Measurements from ENCODE around the gene PLA2G1B.

Gene PLA2G1B

DNA sequence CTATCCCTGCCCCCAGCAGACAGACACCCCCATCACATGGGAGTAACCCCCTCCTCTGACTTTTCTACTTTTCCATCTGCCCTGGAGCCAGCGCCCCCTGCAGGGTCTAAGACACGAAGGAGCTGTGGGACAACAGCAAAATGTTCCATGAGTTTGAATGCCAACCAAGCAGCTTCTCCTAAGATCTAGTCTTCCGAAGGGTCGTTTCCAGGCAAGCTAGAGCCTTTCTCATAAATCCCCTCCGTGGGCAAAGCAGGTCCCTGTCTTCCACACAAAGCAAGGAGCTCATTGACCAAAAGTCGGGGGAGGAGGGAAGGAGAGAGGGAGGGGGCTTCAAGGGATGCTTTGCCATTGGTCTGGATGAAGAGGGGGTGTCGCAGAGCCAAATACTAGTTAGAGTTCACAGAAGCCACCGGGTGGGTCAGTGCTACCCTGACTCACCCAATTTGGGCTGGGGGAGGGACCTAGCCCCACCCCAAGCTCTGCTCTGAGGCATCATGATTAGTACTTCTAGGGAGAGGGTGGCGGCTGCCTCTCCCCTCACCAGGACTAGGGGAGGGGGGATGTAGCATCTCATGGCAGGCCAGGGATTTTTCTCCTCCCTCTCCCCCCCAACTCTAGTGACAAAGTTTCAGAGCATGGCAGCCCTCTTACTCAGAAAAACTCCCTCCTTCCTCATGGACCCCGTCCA, 39.8 kb upstream of the PLA2G1B start:
- peaks cover 21% of the 10 kb centered on the region for H3K4me1 ChIP-seq (ENCODE audit: control insufficient read depth, insufficient read depth, low read length)
- H3K4me3 ChIP-seq (ENCODE audit: low read length in 2 of 2) = peak overlapping the region in 1 of 2 donors; percentile 64
- no peak overlapping the region for H3K27ac ChIP-seq (ENCODE audit: low read length)
- H3K27me3 ChIP-seq (ENCODE audit: control insufficient read depth in 1 of 2, insufficient read depth in 2 of 2, low read length in 2 of 2) = peaks cover 22 to 32% of the 10 kb centered on the region in 2 donors
- H3K9me3 ChIP-seq (ENCODE audit: control insufficient read depth in 2 of 2, low read length in 2 of 2) = no peaks in the 10 kb centered on the region
- no peak overlapping the region for H3K9ac ChIP-seq (ENCODE audit: low read length in 2 of 2)
- peaks cover 0 to 2% of the 10 kb centered on the region in 2 donors for H3K36me3 ChIP-seq (ENCODE audit: control insufficient read depth in 2 of 2, insufficient read depth in 2 of 2, low read length in 2 of 2)

DNA sequence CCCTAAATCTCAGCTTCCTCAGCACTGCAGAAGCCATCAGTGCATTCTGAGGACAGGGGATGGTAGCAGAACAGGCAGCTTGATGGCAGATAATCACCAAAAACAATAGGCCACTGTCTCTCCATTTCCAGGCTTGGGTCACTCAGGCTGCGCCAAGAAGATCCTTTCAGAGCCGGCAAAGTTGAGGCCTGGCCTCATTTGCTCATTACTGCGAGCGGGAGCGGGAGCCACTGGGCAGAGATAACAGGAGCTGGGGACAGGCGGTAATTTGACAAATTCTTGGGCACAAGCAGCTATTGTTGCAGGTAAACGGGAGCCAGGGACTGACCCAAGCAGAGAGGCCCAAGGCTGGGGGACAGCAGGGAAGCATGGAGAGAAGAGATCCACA, 39.3 kb upstream of the PLA2G1B start:
- Histone ChIP-seq H3K9ac (ENCODE audit: low read length in 2 of 2) (no peak overlapping the region), H3K9me3 (ENCODE audit: control insufficient read depth in 2 of 2, low read length in 2 of 2) (no peaks in the 10 kb centered on the region), H3K36me3 (ENCODE audit: control insufficient read depth in 2 of 2, insufficient read depth in 2 of 2, low read length in 2 of 2) (peaks cover 0 to 2% of the 10 kb centered on the region in 2 donors), H3K4me1 (ENCODE audit: control insufficient read depth, insufficient read depth, low read length) (peaks cover 26% of the 10 kb centered on the region), H3K27ac (ENCODE audit: low read length) (no peak overlapping the region), H3K4me3 (ENCODE audit: low read length in 2 of 2) (no peak overlapping the region), H3K27me3 (ENCODE audit: control insufficient read depth in 1 of 2, insufficient read depth in 2 of 2, low read length in 2 of 2) (peaks cover 22 to 28% of the 10 kb centered on the region in 2 donors)

GRCh38 chr12:120366341-120366705, 38.7 kb upstream of the PLA2G1B start:
- Histone ChIP-seq H3K36me3 (ENCODE audit: control insufficient read depth in 2 of 2, insufficient read depth in 2 of 2, low read length in 2 of 2) (peaks cover 0 to 2% of the 10 kb centered on the region in 2 donors), H3K4me3 (ENCODE audit: low read length in 2 of 2) (no peak overlapping the region), H3K27ac (ENCODE audit: low read length) (no peak overlapping the region), H3K27me3 (ENCODE audit: control insufficient read depth in 1 of 2, insufficient read depth in 2 of 2, low read length in 2 of 2) (peaks cover 19 to 23% of the 10 kb centered on the region in 2 donors), H3K4me1 (ENCODE audit: control insufficient read depth, insufficient read depth, low read length) (peaks cover 29% of the 10 kb centered on the region), H3K9me3 (ENCODE audit: control insufficient read depth in 2 of 2, low read length in 2 of 2) (no peaks in the 10 kb centered on the region), H3K9ac (ENCODE audit: low read length in 2 of 2) (no peak overlapping the region)

DNA sequence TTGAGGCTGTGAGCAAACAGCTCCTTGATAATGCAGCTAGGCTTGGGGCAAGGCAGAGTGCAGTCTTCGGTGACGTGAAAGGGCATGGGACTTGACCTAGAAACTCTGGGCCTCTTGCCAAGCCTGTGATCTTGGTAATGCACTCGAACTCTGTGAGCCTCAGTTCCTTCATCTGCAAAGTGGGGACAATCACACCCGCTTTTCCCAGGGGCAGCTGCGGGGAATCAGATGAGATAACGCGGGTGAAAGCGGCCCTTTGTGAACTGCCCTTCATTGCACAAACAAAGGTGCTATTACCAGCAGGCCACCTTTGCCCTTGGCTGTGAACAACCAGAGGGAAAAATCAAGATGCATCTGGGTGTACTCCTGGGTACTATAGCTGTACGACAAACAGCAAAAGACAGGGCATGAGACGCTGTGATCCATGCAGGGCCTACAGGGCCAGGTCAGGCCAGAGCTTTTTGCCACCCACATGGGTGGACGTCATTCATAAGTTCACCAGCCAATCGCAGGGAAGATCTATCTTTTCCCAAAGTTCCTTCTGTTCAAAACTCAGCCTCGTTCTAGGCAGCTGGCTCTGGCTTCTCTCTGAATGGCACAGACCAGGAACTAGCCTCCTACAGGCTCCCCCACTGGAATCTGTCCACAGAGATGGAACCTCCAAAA, 38.2 kb upstream of the PLA2G1B start:
- Histone ChIP-seq H3K4me3 (ENCODE audit: low read length in 2 of 2) (no peak overlapping the region), H3K9ac (ENCODE audit: low read length in 2 of 2) (no peak overlapping the region), H3K4me1 (ENCODE audit: control insufficient read depth, insufficient read depth, low read length) (peaks cover 29% of the 10 kb centered on the region), H3K27ac (ENCODE audit: low read length) (no peak overlapping the region), H3K27me3 (ENCODE audit: control insufficient read depth in 1 of 2, insufficient read depth in 2 of 2, low read length in 2 of 2) (peaks cover 15 to 18% of the 10 kb centered on the region in 2 donors), H3K36me3 (ENCODE audit: control insufficient read depth in 2 of 2, insufficient read depth in 2 of 2, low read length in 2 of 2) (peaks cover 0 to 2% of the 10 kb centered on the region in 2 donors), H3K9me3 (ENCODE audit: control insufficient read depth in 2 of 2, low read length in 2 of 2) (no peaks in the 10 kb centered on the region)

DNA sequence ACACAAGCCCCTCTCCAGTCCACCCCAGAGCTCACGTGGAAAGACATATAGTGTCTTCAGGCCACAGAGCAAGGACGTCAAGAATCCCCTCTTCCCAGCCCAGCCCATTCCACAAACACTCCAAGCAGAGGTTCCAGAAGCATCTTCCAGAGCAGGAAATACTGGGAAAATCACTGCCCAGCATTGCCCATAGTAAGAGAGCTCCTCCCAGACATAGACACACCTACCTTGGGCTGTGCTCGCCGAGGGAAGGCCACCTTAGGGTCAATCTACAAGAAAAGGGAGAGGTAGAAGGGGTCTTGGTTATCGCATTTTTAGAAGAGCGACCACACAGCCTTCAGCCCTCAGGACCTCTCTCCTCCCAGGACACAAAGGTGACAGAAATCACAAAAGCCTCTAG, 36.9 kb upstream of the PLA2G1B start:
- H3K4me1 ChIP-seq (ENCODE audit: control insufficient read depth, insufficient read depth, low read length) = peaks cover 24% of the 10 kb centered on the region
- peaks cover 3 to 6% of the 10 kb centered on the region in 2 donors for H3K27me3 ChIP-seq (ENCODE audit: control insufficient read depth in 1 of 2, insufficient read depth in 2 of 2, low read length in 2 of 2)
- H3K9me3 ChIP-seq (ENCODE audit: control insufficient read depth in 2 of 2, low read length in 2 of 2) = no peaks in the 10 kb centered on the region
- H3K4me3 ChIP-seq (ENCODE audit: low read length in 2 of 2) = no peak overlapping the region
- no peak overlapping the region for H3K9ac ChIP-seq (ENCODE audit: low read length in 2 of 2)
- H3K27ac ChIP-seq (ENCODE audit: low read length) = no peak overlapping the region
- H3K36me3 ChIP-seq (ENCODE audit: control insufficient read depth in 2 of 2, insufficient read depth in 2 of 2, low read length in 2 of 2) = peaks cover 0 to 2% of the 10 kb centered on the region in 2 donors

- Histone ChIP-seq H3K27me3 (ENCODE audit: control insufficient read depth in 1 of 2, insufficient read depth in 2 of 2, low read length in 2 of 2) (peaks cover 2 to 4% of the 10 kb centered on the region in 2 donors), H3K27ac (ENCODE audit: low read length) (no peak overlapping the region), H3K4me1 (ENCODE audit: control insufficient read depth, insufficient read depth, low read length) (peaks cover 19% of the 10 kb centered on the region), H3K9ac (ENCODE audit: low read length in 2 of 2) (no peak overlapping the region), H3K4me3 (ENCODE audit: low read length in 2 of 2) (no peak overlapping the region), H3K9me3 (ENCODE audit: control insufficient read depth in 2 of 2, low read length in 2 of 2) (no peaks in the 10 kb centered on the region), H3K36me3 (ENCODE audit: control insufficient read depth in 2 of 2, insufficient read depth in 2 of 2, low read length in 2 of 2) (peaks cover 0 to 2% of the 10 kb centered on the region in 2 donors)
These were observed 35.8 kb upstream of the PLA2G1B start for GRCh38 chr12:120363274-120363855.

DNA sequence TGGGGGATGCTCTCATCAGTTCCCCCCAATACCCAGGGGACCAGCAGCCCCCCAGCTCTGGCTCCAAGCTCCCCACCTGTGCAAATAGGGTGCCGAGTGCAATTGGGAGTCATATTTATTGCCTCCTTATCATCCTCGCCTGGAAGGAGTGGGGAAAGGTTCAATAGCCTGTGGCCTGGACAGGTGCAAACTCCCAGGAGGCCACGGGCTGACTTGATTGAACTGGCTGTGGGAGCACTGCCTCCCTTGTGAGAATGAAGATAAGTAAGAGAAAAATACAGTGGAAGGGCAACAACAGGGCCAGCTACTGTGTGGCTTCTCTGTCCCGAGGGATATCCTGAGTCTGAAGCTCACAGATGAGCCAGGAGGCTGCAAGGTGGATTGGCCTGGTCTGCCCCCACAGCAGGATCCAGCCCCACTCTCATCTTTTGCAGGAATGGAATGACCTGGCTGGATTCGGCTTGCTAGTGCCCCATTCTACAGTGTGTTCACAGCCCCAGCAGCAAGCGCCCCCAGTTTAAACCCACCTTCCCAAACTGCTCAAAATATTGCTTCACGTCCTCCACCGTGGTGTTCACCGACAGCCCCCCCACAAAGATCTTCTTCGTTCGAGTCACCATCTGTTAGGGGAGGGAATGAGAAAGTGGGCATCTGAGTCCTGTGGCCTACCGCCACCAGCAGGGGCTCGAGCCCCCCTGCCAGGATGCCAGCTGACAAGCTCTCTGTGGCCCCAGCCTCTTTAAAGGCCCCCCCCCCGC, 35.1 kb upstream of the PLA2G1B start:
- H3K9ac ChIP-seq (ENCODE audit: low read length in 2 of 2) = peak overlapping the region; percentile 57 to 71
- peaks cover 0 to 2% of the 10 kb centered on the region in 2 donors for H3K36me3 ChIP-seq (ENCODE audit: control insufficient read depth in 2 of 2, insufficient read depth in 2 of 2, low read length in 2 of 2)
- no peaks in the 10 kb centered on the region for H3K9me3 ChIP-seq (ENCODE audit: control insufficient read depth in 2 of 2, low read length in 2 of 2)
- H3K27ac ChIP-seq (ENCODE audit: low read length) = peak overlapping the region; percentile 31
- H3K4me1 ChIP-seq (ENCODE audit: control insufficient read depth, insufficient read depth, low read length) = peaks cover 15% of the 10 kb centered on the region
- no peak overlapping the region for H3K4me3 ChIP-seq (ENCODE audit: low read length in 2 of 2)
- H3K27me3 ChIP-seq (ENCODE audit: control insufficient read depth in 1 of 2, insufficient read depth in 2 of 2, low read length in 2 of 2) = peaks cover 2 to 3% of the 10 kb centered on the region in 2 donors

- Histone ChIP-seq H3K27me3 (ENCODE audit: control insufficient read depth in 1 of 2, insufficient read depth in 2 of 2, low read length in 2 of 2) (no peaks in the 10 kb centered on the region), H3K36me3 (ENCODE audit: control insufficient read depth in 2 of 2, insufficient read depth in 2 of 2, low read length in 2 of 2) (peaks cover 0 to 2% of the 10 kb centered on the region in 2 donors), H3K4me3 (ENCODE audit: low read length in 2 of 2) (peak overlapping the region; percentile 44 to 67), H3K27ac (ENCODE audit: low read length) (peak overlapping the region; percentile 31), H3K9ac (ENCODE audit: low read length in 2 of 2) (peak overlapping the region; percentile 57 to 71), H3K9me3 (ENCODE audit: control insufficient read depth in 2 of 2, low read length in 2 of 2) (no peaks in the 10 kb centered on the region), H3K4me1 (ENCODE audit: control insufficient read depth, insufficient read depth, low read length) (peaks cover 12% of the 10 kb centered on the region)
These were observed 34.1 kb upstream of the PLA2G1B start for GRCh38 chr12:120361506-120362208.

DNA sequence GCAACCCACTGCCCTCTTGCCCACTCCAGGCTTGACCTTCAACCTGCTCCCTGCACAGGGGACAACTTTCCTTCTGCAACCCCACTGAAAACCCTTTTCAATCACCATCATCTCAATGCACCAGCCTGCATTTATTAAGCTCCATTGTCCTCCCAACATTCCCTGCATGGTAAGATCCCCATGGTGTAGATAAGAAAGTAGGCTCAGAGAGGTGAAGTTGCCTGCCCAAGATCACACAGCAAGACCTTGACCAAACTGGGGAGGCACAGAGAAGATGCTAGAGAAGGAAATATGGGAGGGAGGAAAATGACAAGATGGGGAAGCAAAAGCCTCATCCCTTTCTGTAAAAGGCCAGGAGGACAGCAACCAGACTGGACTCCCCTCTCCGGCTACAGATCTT, 31.5 kb upstream of the PLA2G1B start:
- no peak overlapping the region for H3K4me3 ChIP-seq (ENCODE audit: low read length in 2 of 2)
- H3K27me3 ChIP-seq (ENCODE audit: control insufficient read depth in 1 of 2, insufficient read depth in 2 of 2, low read length in 2 of 2) = no peaks in the 10 kb centered on the region
- H3K9me3 ChIP-seq (ENCODE audit: control insufficient read depth in 2 of 2, low read length in 2 of 2) = no peaks in the 10 kb centered on the region
- H3K36me3 ChIP-seq (ENCODE audit: control insufficient read depth in 2 of 2, insufficient read depth in 2 of 2, low read length in 2 of 2) = peaks cover 0 to under 1% of the 10 kb centered on the region in 2 donors
- H3K9ac ChIP-seq (ENCODE audit: low read length in 2 of 2) = no peak overlapping the region
- H3K4me1 ChIP-seq (ENCODE audit: control insufficient read depth, insufficient read depth, low read length) = peaks cover 13% of the 10 kb centered on the region
- no peak overlapping the region for H3K27ac ChIP-seq (ENCODE audit: low read length)
